ENCODE results near the gene ABCB9. TPM values are rescaled to one million over a fixed set of nuclear protein-coding genes. Genes with fewer than 3 reads are reported as not detected.

Gene ABCB9
- total and polyA plus RNA-seq, 2 of the 8 experiments (the other 6 are each of a cell fraction or from before 2014, with no cell fraction given): 3.8 to 8.0 TPM

- no peak overlapping the region for H2AFZ ChIP-seq (ENCODE audit: low read length)
- H4K5ac ChIP-seq (ENCODE audit: insufficient read length, low read depth, low read length): no peak overlapping the region
- no peak overlapping the region for H3K4me2 ChIP-seq (ENCODE audit: insufficient read depth in 1 of 2, low read depth in 2 of 2, low read length in 2 of 2)
- no peaks in the 10 kb centered on the region for H4K20me1 ChIP-seq (replicated peaks in 1 of 2; ENCODE audit: control insufficient read depth in 1 of 2, insufficient read depth in 2 of 2, low read length in 2 of 2)
- DNase-seq (ENCODE audit: low read depth in 1 of 2, low spot score in 2 of 2) (no peak), FAIRE-seq (no peak)
- no peak overlapping the region for H2BK120ac ChIP-seq (replicated peaks; ENCODE audit: low read depth, low read length)
- H3K56ac ChIP-seq (replicated peaks; ENCODE audit: insufficient read length, low read depth, low read length): no peak overlapping the region
- H4K91ac ChIP-seq (replicated peaks; ENCODE audit: insufficient read length, low read length): no peak overlapping the region
- no peaks in the 10 kb centered on the region for H3K9me3 ChIP-seq (ENCODE audit: insufficient read depth in 2 of 2, low read depth in 1 of 2, low read length in 1 of 2)
- CTCF ChIA-PET (ENCODE audit: partially characterized antibody): interaction anchor here (0.5 to 2.1 kb wide), 7 partner anchors 8 to 240 kb away, joined by 3 to 5 read pairs (median 3); partner anchors contain the start of gene OGFOD2
- no peaks in the 10 kb centered on the region for H3K4me1 ChIP-seq (replicated peaks in 1 of 4; ENCODE audit: control insufficient read depth in 3 of 4, insufficient read depth in 4 of 4, low read length in 3 of 4)
- no peak overlapping the region for H3K4me3 ChIP-seq (ENCODE audit: extremely low read depth in 1 of 4, insufficient read depth in 2 of 4, low read depth in 3 of 4, low read length in 4 of 4)
- H3K79me1 ChIP-seq (ENCODE audit: low read depth, low read length): no peaks in the 10 kb centered on the region
- no peak overlapping the region for H2BK5ac ChIP-seq (ENCODE audit: low read depth, low read length)
- H3K4ac ChIP-seq (replicated peaks; ENCODE audit: insufficient read length, low read depth, low read length): no peak overlapping the region
- H3K36me3 ChIP-seq (ENCODE audit: control insufficient read depth in 2 of 4, insufficient read depth in 4 of 4, low read length in 3 of 4): no peaks in the 10 kb centered on the region
- H3K27me3 ChIP-seq (replicated peaks in 1 of 4; ENCODE audit: control insufficient read depth in 3 of 4, extremely low read depth in 1 of 4, insufficient read depth in 3 of 4, low read length in 3 of 4): no peaks in the 10 kb centered on the region
- no peak overlapping the region for H4K8ac ChIP-seq (ENCODE audit: extremely low read depth, insufficient read depth, low read length)
- no peak overlapping the region for H3K14ac ChIP-seq (ENCODE audit: insufficient read length)
- no peak overlapping the region for H2BK15ac ChIP-seq (ENCODE audit: low read length)
- no peak overlapping the region for H3K27ac ChIP-seq (ENCODE audit: low read depth, low read length)
- H3K9ac ChIP-seq (replicated peaks in 1 of 4; ENCODE audit: extremely low read depth in 1 of 4, low read depth in 3 of 4, low read length in 3 of 4): no peak overlapping the region
- H3K18ac ChIP-seq (ENCODE audit: extremely low read depth, low read length): no peak overlapping the region
- H2BK12ac ChIP-seq (ENCODE audit: low read depth, low read length): no peak overlapping the region
- 92% methylated on average over 4 of the region's 4 CpGs; no CpG with 5 or more reads in 1 of the 2 experiments for WGBS, 2 experiments (ENCODE audit: extremely low coverage in 1 of 2, insufficient coverage in 1 of 2, insufficient read length in 1 of 2, insufficient replicate concordance in 2 of 2, low coverage in 1 of 2, low lambda C conversion rate in 2 of 2, missing lambda C conversion rate in 1 of 2)
- no peak overlapping the region for H3K23ac ChIP-seq (ENCODE audit: insufficient read length)
- no peak overlapping the region for H2AK5ac ChIP-seq (ENCODE audit: low read depth, low read length)
- H3K79me2 ChIP-seq (ENCODE audit: control insufficient read depth in 1 of 2, insufficient read depth in 2 of 2, low read length in 2 of 2): no peaks in the 10 kb centered on the region
- no peak overlapping the region for H2BK20ac ChIP-seq (ENCODE audit: low read length)
- POLR2A ChIA-PET (ENCODE audit: partially characterized antibody): interaction anchor here (1.0 kb wide), 1 partner anchor 18 kb away, joined by 4 read pairs; the partner anchor contains the start of gene ARL6IP4
- no peaks in the 10 kb centered on the region for H3K23me2 ChIP-seq (ENCODE audit: low read depth, low read length)
- TF ChIP-seq MAFK (IDR thresholded peaks at IDR 0.05; ENCODE audit: low read depth, low read length): no peak
- TF ChIP-seq EZH2 (IDR thresholded peaks at IDR 0.05; ENCODE audit: low read depth, low read length, severe bottlenecking): no peak
- TF ChIP-seq FOSL1 (IDR thresholded peaks at IDR 0.05; ENCODE audit: insufficient read depth, low read depth, low read length): no peak
- no peak for TF ChIP-seq RAD21 (IDR thresholded peaks at IDR 0.05 in 1 of 2, conservative IDR thresholded peaks at IDR 0.05 in 1 of 2; ENCODE audit: low read depth in 2 of 2, low read length in 2 of 2)
- TF ChIP-seq, protein P1, sequence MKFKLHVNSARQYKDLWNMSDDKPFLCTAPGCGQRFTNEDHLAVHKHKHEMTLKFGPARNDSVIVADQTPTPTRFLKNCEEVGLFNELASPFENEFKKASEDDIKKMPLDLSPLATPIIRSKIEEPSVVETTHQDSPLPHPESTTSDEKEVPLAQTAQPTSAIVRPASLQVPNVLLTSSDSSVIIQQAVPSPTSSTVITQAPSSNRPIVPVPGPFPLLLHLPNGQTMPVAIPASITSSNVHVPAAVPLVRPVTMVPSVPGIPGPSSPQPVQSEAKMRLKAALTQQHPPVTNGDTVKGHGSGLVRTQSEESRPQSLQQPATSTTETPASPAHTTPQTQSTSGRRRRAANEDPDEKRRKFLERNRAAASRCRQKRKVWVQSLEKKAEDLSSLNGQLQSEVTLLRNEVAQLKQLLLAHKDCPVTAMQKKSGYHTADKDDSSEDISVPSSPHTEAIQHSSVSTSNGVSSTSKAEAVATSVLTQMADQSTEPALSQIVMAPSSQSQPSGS (IDR thresholded peaks at IDR 0.05; ENCODE audit: low read length): no peak
- no peak for TF ChIP-seq CEBPB (IDR thresholded peaks at IDR 0.05; ENCODE audit: low read depth, low read length)
- no peak for TF ChIP-seq JUND (IDR thresholded peaks at IDR 0.05; ENCODE audit: low read length)
- no peak for TF ChIP-seq NRF1 (IDR thresholded peaks at IDR 0.05; ENCODE audit: low read depth, low read length)
- no peak for TF ChIP-seq TCF12 (IDR thresholded peaks at IDR 0.05; ENCODE audit: low read depth, low read length)
- TF ChIP-seq KDM1A (IDR thresholded peaks at IDR 0.05; ENCODE audit: borderline replicate concordance, low read length): no peak
- no peak for TF ChIP-seq GTF2F1 (IDR thresholded peaks at IDR 0.05; ENCODE audit: borderline replicate concordance, low read depth, low read length)
- TF ChIP-seq SAP30 (IDR thresholded peaks at IDR 0.05; ENCODE audit: insufficient read depth, insufficient replicate concordance, low read length): no peak
Observed at GRCh38 chr12:122998316-122998715, 32.1 kb upstream of the ABCB9 start.

Measured in H1 (cell line).